Adrenal gland (tissue), 12 donors: ENCODE measurements around the gene WDR20. TPM values are rescaled to one million over a fixed set of nuclear protein-coding genes. Genes with fewer than 3 reads are reported as not detected.
A peak's percentile ranks its signal among the peaks of the same experiment; 100 is the strongest.

Experiments used
- DNase-seq, 7 donors: peaks; one replicate each; pipeline ENCODE4 v3.0.0-alpha.2; 2019 to 2020
- H3K27ac ChIP-seq, 5 donors: fragments of 200-600 bp; sonication (generic) in 4 of 5; 1 replicate in 3 of 5; 2 replicates in 2 of 5; pipeline versions ENCODE4 v1.5.1 to v1.8.0; 2016 to 2020; ENCODE audit warnings: mild to moderate bottlenecking in 1 of 5
- H3K27me3 ChIP-seq: fragments of 200-600 bp; 2 replicates; pipeline ENCODE4 v1.8.0; 2021
- H3K36me3 ChIP-seq, 2 donors: fragments of 200-600 bp; replicated peaks in 1 of 2; 1 replicate in 1 of 2; 2 replicates in 1 of 2; pipeline versions ENCODE4 v1.5.1 to v1.8.0; 2018 to 2022
- H3K4me1 ChIP-seq, 2 donors: fragments of 200-600 bp; replicated peaks in 1 of 2; 1 replicate in 1 of 2; 2 replicates in 1 of 2; pipeline versions ENCODE4 v1.5.1 to v1.8.0; 2018 to 2021
- H3K4me3 ChIP-seq, 4 donors: fragments of 200-600 bp; sonication (generic) in 3 of 4; one replicate each; pipeline ENCODE4 v1.5.1; 2016 to 2018
- H3K9me3 ChIP-seq, 3 donors: fragments of 200-600 bp; sonication (generic) in 1 of 3; replicated peaks in 1 of 3; 1 replicate in 2 of 3; 2 replicates in 1 of 3; pipeline versions ENCODE4 v1.5.1 to v1.8.0; 2016 to 2021
- CTCF ChIP-seq, 6 experiments: fragments of 450-650 bp in 4 of 6; fragments of 200-600 bp in 2 of 6; sonication (generic) in 1 of 6; IDR thresholded peaks; 1 replicate in 5 of 6; 2 replicates in 1 of 6; pipeline versions ENCODE4 v1.5.1 to v1.8.0; 2016 to 2021; ENCODE audit warnings: antibody characterized with exemption in 6 of 6, mild to moderate bottlenecking in 2 of 6, moderate library complexity in 1 of 6
- POLR2A ChIP-seq, 2 donors: fragments of 450-650 bp; IDR thresholded peaks; one replicate each; pipeline ENCODE4 v1.6.1; 2017; ENCODE audit warnings: antibody characterized with exemption in 2 of 2, mild to moderate bottlenecking in 2 of 2, moderate library complexity in 1 of 2
- WGBS, 4 donors: extraction: QIAGEN DNeasy Blood & Tissue Kit in 2 of 4; methylation state at CpG; one replicate each; pipeline versions ENCODE4 v1.1.5 to v1.1.7; 2013 to 2017; 5-methylcytosine and 5-hydroxymethylcytosine counted together
- intact Hi-C, 2 donors: fragments of 100-400 bp; cut with DNase I; formaldehyde crosslinking; loops; one replicate each; pipeline versions ENCODE4 v1.14.1 to v1.15.0; 2022 to 2023
- polyA plus RNA-seq, 3 donors: library from polyadenylated mRNA; stranded (reverse); fragments of 200-250 nt in 2 of 3; fragments of 350-450 nt in 1 of 3; fragmentation: Illumina TruSeq in 1 of 3; extraction: RNeasy Lipid Tissue Mini Kit (QIAGEN cat#74804) in 1 of 3; gene quantifications; one replicate each; pipeline ENCODE4 v1.2.3, GENCODE V29; 2013 to 2014
- total RNA-seq, 9 donors: library from RNA; depleted of rRNA in 4 of 9; stranded (reverse); fragments of >200 nt in 4 of 9; fragments of 120-200 nt in 1 of 9; fragmentation: NEBNext Ultra II Directional in 1 of 9; extraction: Animal tissue kit (Norgen Biotek cat#: 25700) in 1 of 9; gene quantifications; one replicate each; pipeline versions ENCODE4 v1.1.0 to v1.2.4, GENCODE V29; 2013 to 2023
- donor health status: healthy with polysubstance abuse.
- donor health status: Bipolar disorder and iron deficiency.
- donor health status: DM: yes; HTN: yes; CAD: no.
- donor health status: DM: no; HTN: no; CAD: no.
- donor health status: DM: no; HTN: no; CAD: no.
- donor health status: DM: yes; HTN: yes; CAD: no.

Gene WDR20
- total and polyA plus RNA-seq, 12 donors: 13.1 to 55.9 (median 38.3) TPM

- WGBS, 4 donors: 63 to 70% (median 63%) methylated on average over 5 to 7 of the region's 7 CpGs
- intact Hi-C loops: no loop called here
- H3K4me3 ChIP-seq: no peak overlapping the region
- H3K27ac ChIP-seq: peak overlapping the region in 1 of 5 donors; percentile 28
- H3K4me1 ChIP-seq: peaks cover 0 to 12% of the 10 kb centered on the region in 2 donors
- no peaks in the 10 kb centered on the region for H3K27me3 ChIP-seq
- no peak for TF ChIP-seq POLR2A (IDR thresholded peaks at IDR 0.05)
- no peak for TF ChIP-seq CTCF (IDR thresholded peaks at IDR 0.05)
- H3K9me3 ChIP-seq: no peaks in the 10 kb centered on the region
- DNase-seq: no peak
- no peaks in the 10 kb centered on the region for H3K36me3 ChIP-seq
These were observed 81.3 kb downstream of the WDR20 start for GRCh38 chr14:102221026-102221425.

GRCh38 chr14:102222009-102222575 lies 82.4 kb downstream of the WDR20 start:
- H3K4me3 ChIP-seq: no peak overlapping the region
- peaks cover 2 to 12% of the 10 kb centered on the region in 2 donors for H3K4me1 ChIP-seq
- 88 to 95% (median 93%) methylated on average over 5 to 13 of the region's 13 CpGs for WGBS, 4 donors
- TF ChIP-seq POLR2A (IDR thresholded peaks at IDR 0.05): no peak
- TF ChIP-seq CTCF (IDR thresholded peaks at IDR 0.05): no peak
- no peaks in the 10 kb centered on the region for H3K36me3 ChIP-seq
- H3K9me3 ChIP-seq: no peaks in the 10 kb centered on the region
- H3K27me3 ChIP-seq: no peaks in the 10 kb centered on the region
- H3K27ac ChIP-seq: no peak overlapping the region
- intact Hi-C loops: no loop called here
- no peak for DNase-seq

GRCh38 chr14:102222751-102223150 lies 83.1 kb downstream of the WDR20 start:
- no peak for DNase-seq
- Histone ChIP-seq H3K27me3 (no peaks in the 10 kb centered on the region), H3K36me3 (no peaks in the 10 kb centered on the region), H3K4me3 (no peak overlapping the region), H3K9me3 (no peaks in the 10 kb centered on the region), H3K27ac (no peak overlapping the region), H3K4me1 (peaks cover 4 to 10% of the 10 kb centered on the region in 2 donors)
- whole genome bisulfite sequencing, 4 donors: 96 to 98% (median 97%) methylated on average over 22 to 28 of the region's 28 CpGs
- intact Hi-C loops: no loop called here
- TF ChIP-seq POLR2A (IDR thresholded peaks at IDR 0.05): no peak
- no peak for TF ChIP-seq CTCF (IDR thresholded peaks at IDR 0.05)

GRCh38 chr14:102223682-102224081 lies 84.0 kb downstream of the WDR20 start:
- peaks cover under 1 to 4% of the 10 kb centered on the region in 2 donors for H3K4me1 ChIP-seq
- TF ChIP-seq CTCF (IDR thresholded peaks at IDR 0.05) (no peak), POLR2A (IDR thresholded peaks at IDR 0.05) (no peak)
- H3K9me3 ChIP-seq: no peaks in the 10 kb centered on the region
- H3K27ac ChIP-seq: no peak overlapping the region
- intact Hi-C loops: no loop called here
- DNase-seq: no peak
- no peaks in the 10 kb centered on the region for H3K27me3 ChIP-seq
- no peak overlapping the region for H3K4me3 ChIP-seq
- 93 to 96% (median 94%) methylated on average over 6 of the region's 6 CpGs for WGBS, 4 donors
- H3K36me3 ChIP-seq: no peaks in the 10 kb centered on the region
